Thymus (tissue), 11 donors: ENCODE data around the gene DCUN1D4. TPM values are rescaled to one million over a fixed set of nuclear protein-coding genes. Genes with fewer than 3 reads are reported as not detected.

ENCODE experiments used
- DNase-seq, 9 donors: peaks; one replicate each; pipeline ENCODE4 v3.0.0-alpha.2; 2013; ENCODE audit warnings: low spot score in 9 of 9, low read depth in 6 of 9, missing footprints in 1 of 9
- H3K27ac ChIP-seq, 2 donors: one replicate each; pipeline ENCODE4 v1.5.1; 2013; ENCODE audit warnings: control low read depth in 1 of 2, low read depth in 1 of 2, low read length in 1 of 2, mild to moderate bottlenecking in 1 of 2, moderate library complexity in 1 of 2
- H3K27me3 ChIP-seq, 2 donors: one replicate each; pipeline ENCODE4 v1.5.1; 2013; ENCODE audit warnings: low read length in 1 of 2; ENCODE audit not compliant: control insufficient read depth in 2 of 2, insufficient read depth in 1 of 2
- H3K36me3 ChIP-seq, 2 donors: one replicate each; pipeline ENCODE4 v1.5.1; 2013; ENCODE audit warnings: low read length in 1 of 2, mild to moderate bottlenecking in 1 of 2, moderate library complexity in 1 of 2; ENCODE audit not compliant: control insufficient read depth in 2 of 2, insufficient read depth in 2 of 2
- H3K4me1 ChIP-seq, 2 donors: one replicate each; pipeline ENCODE4 v1.5.1; 2013; ENCODE audit warnings: low read length in 2 of 2; ENCODE audit not compliant: control insufficient read depth in 2 of 2, insufficient read depth in 2 of 2
- H3K4me3 ChIP-seq, 2 donors: one replicate each; pipeline ENCODE4 v1.5.1; 2013; ENCODE audit warnings: low read length in 2 of 2, control low read depth in 1 of 2, mild to moderate bottlenecking in 1 of 2
- H3K9me3 ChIP-seq, 2 donors: one replicate each; pipeline ENCODE4 v1.5.1; 2013; ENCODE audit warnings: low read length in 1 of 2, mild to moderate bottlenecking in 1 of 2; ENCODE audit not compliant: control insufficient read depth in 2 of 2, insufficient read depth in 1 of 2
- WGBS: extraction: QIAGEN DNeasy Blood & Tissue Kit; methylation state at CpG from one replicate; pipeline ENCODE4 v1.1.7; 2013; 5-methylcytosine and 5-hydroxymethylcytosine counted together
- polyA plus RNA-seq: library from polyadenylated mRNA; stranded (reverse); fragments of 200-250 nt; gene quantifications from one replicate; pipeline ENCODE4 v1.2.3, GENCODE V29; 2013
- total RNA-seq: library from RNA; stranded (reverse); fragments of 120-200 nt; gene quantifications from one replicate; pipeline ENCODE4 v1.2.4, GENCODE V29; 2013
- donor health status: healthy.

DCUN1D4 gene
- total and polyA plus RNA-seq, 2 donors: 17.0 to 24.1 TPM

DNA sequence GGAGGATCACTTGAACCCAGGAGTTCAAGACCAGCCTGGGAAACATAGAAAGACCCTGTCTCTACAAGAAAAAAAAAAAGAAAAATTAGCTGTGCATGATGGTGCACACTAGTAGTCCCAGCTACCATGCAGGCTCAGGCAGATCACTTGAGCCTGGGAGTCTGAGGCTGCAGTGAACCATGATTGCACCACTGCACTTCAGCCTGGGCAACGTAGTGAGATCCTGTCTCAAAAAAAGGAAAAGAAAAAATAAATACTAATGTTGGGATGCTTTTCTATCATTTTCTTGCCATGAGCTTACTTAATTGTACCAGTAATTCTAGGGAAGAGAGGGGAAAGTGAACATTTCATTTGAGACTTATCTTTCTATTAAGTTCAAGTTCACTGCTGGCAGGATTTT is 19.8 kb downstream of the DCUN1D4 start:
- H3K9me3 ChIP-seq: no peaks in the 10 kb centered on the region
- H3K27ac ChIP-seq: no peak overlapping the region
- H3K36me3 ChIP-seq: peaks cover 9% of the 10 kb centered on the region in 2 donors
- DNase-seq: no peak
- H3K4me3 ChIP-seq: no peak overlapping the region
- 100% methylated on average over 1 of the region's 1 CpG for WGBS
- H3K4me1 ChIP-seq: no peaks in the 10 kb centered on the region
- H3K27me3 ChIP-seq: no peaks in the 10 kb centered on the region

DNA sequence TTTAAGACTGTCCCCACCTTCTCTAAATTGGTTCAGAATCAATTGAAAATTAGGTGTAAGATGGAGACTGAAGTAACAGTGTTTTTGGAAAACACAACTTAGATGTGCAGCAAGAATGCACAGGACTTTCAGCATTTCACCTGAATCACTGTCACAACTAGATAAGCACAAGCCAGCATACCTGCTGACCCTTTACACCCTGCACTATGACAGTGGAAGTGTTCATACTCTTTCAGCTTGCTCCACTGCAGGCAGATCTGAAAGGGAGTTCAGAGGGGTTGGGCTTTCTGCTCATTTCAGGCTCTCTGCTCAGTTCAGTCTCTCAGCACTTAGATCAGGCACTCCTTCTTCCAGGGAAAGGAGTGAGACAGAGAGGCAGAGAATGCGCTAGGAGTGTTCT is 22.8 kb downstream of the DCUN1D4 start:
- no peaks in the 10 kb centered on the region for H3K4me1 ChIP-seq

DNA sequence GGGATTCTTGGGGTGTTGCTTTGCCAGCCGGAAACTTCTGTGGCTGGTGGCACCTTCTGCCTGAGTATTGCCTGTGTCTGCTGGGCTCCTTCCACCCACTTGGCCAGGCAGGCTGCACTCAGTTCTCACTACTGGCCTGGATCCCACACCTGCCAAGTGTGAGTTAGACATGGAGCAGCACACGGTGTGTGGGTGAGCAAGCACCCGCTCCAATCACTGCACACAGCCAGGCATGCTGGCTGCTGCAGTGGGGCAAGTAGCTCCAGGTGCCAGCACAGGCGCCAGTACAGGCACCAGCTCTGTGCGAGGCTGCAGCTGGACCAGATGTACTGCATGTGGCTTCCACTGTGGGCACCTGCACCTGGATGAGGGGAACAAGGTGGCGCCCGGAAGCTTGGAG is 23.9 kb downstream of the DCUN1D4 start:
- WGBS: 96% methylated on average over 7 of the region's 7 CpGs
- no peak for DNase-seq
- no peaks in the 10 kb centered on the region for H3K27me3 ChIP-seq

More for the DNA sequence above, 22.8 kb downstream of the DCUN1D4 start:
- 100% methylated on average over 1 of the region's 1 CpG for WGBS
- DNase-seq: no peak
- H3K9me3 ChIP-seq: no peaks in the 10 kb centered on the region
- peaks cover 9 to 14% of the 10 kb centered on the region in 2 donors for H3K36me3 ChIP-seq
- no peak overlapping the region for H3K4me3 ChIP-seq
- no peak overlapping the region for H3K27ac ChIP-seq
- no peaks in the 10 kb centered on the region for H3K27me3 ChIP-seq

DNA sequence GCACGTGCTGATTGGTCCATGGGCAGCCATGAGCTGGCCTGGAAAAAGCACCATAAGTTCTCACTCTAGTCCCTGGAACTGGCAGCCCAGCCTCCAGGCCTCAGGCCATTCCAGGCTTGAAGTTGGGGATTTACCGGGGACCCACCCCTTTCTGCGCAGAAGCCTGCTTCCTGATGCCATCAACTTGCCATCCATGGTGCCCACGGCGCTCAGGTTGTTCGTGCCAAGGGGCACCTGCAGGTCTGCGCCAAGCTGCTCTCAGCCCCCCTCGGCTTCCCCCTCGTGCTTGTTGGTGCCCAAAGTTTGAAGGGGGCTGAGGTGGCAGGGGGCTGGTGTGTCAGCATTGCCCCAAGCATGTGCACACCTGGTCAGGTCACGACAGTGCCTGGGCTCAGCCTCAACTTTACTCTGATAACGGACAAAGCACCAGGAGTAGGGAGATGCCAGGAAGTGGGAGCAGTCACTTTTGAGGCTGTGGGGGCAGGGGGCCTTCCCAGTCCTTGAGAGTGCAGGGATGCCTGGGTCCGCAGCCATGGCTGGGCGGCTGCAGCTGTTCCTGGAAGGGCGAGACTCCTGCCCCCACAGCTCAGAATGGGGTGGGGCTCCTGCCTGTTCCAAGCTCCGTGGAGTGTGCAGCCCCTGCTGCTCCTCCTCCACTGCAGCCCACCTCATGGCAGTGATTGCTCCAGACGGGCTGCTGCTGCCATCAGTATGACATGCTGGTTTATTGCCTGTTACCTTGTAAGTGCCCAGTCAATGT is 24.9 kb downstream of the DCUN1D4 start:
- Histone ChIP-seq H3K4me1 (no peaks in the 10 kb centered on the region), H3K36me3 (peaks cover 14 to 23% of the 10 kb centered on the region in 2 donors), H3K27me3 (no peaks in the 10 kb centered on the region), H3K9me3 (no peaks in the 10 kb centered on the region), H3K27ac (no peak overlapping the region), H3K4me3 (no peak overlapping the region)
- 99% methylated on average over 16 of the region's 16 CpGs for WGBS
- DNase-seq: no peak

More for the DNA sequence above, 23.9 kb downstream of the DCUN1D4 start:
- no peaks in the 10 kb centered on the region for H3K4me1 ChIP-seq
- no peak overlapping the region for H3K4me3 ChIP-seq
- H3K9me3 ChIP-seq: no peaks in the 10 kb centered on the region
- peaks cover 9 to 14% of the 10 kb centered on the region in 2 donors for H3K36me3 ChIP-seq
- no peak overlapping the region for H3K27ac ChIP-seq

DNA sequence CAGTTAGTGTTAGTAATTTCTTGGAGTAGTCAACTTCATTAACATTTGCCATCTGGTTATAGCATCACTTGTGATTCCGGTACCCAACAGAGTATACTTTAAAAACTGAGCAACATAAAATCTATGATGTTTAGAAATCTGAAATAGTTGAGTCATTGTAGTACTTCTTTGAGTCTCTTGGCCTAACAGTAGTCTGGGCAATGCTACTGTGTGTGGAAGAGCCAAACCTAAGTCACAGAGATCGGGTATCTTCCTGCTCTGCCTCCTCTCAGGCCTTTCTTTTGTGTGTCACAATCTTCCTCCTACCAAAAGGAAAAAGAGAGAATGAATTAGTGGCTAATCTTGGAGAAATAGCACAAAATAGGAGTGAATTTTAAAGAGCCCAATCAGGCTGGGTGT is 25.5 kb downstream of the DCUN1D4 start:
- DNase-seq: no peak
- H3K9me3 ChIP-seq: no peaks in the 10 kb centered on the region
- no peak overlapping the region for H3K4me3 ChIP-seq
- peaks cover 14 to 26% of the 10 kb centered on the region in 2 donors for H3K36me3 ChIP-seq
- no peaks in the 10 kb centered on the region for H3K27me3 ChIP-seq
- 100% methylated on average over 2 of the region's 2 CpGs for WGBS
- no peak overlapping the region for H3K27ac ChIP-seq
- H3K4me1 ChIP-seq: no peaks in the 10 kb centered on the region

DNA sequence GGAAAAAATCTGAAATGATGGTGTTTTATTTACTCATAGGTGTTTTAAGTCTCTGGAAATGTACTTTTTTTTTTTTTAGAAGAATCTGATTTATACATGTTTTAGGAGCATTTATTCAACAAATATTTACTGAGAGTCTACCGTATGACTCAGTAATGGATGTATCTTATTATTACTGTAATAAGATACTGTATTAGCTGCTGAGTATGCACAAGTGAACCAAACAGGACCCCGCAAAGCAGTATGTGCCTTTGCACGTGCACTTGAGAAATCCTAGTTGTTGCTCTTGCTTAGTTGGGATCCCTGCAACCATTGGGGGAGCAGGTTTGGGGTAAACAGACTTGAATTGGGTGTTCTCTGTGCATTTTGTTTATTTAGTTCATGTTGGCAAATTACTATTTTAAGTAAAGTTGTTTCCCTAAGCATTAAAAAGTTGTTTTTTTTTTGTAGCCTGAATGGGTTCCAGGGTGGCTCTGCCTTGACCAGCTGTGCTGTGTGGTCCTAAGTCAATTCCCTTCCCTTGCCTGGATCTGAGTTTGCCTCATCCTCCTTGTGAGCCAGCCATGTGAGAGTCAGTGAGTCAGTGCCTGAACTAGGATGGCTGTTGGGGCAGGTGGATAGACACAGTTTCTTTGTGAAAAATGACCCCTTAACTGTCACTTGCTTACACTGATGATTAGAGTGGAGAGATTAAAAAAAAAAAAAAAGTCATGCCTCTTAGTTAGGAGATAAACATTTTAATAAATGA is 27.7 kb downstream of the DCUN1D4 start:
- Histone ChIP-seq H3K36me3 (peaks cover 14 to 33% of the 10 kb centered on the region in 2 donors), H3K9me3 (no peaks in the 10 kb centered on the region), H3K4me1 (no peaks in the 10 kb centered on the region), H3K4me3 (no peak overlapping the region), H3K27ac (no peak overlapping the region), H3K27me3 (no peaks in the 10 kb centered on the region)
- WGBS: 97% methylated on average over 3 of the region's 3 CpGs
- DNase-seq: no peak

DNA sequence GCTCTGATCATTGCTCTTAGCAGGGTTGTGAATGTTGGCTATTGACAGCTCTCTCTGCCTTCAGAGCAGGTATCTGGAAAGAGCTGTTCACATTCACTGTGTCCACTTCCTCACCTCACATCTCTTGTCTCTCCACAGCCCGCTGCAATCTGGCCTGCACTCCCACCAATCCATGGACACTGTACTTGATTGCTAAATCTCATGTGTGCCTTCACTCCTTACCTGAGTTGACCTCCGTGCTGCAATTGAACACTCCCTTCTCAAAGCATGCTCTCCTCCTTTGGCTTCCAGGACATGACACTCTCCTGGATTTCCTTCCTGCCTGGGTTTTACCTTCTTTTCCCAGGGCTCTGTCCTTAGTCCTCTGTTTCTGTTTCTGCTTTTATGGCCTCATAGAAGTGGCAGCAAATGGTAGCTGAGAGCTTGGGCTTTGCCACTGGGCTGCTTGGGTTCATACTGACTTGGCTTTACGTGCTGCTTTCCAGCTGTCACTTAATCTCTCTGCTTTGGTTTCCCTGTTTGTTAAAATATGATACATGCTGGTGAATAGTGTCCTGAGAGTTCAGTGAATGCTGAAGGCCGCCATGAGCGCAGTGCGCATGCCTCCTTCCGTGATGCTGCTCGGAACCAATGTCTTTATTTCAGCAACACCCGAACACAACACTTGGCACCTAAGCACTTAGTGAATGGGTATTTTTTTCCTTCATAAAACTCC is 29.5 kb downstream of the DCUN1D4 start:
- no peak for DNase-seq
- H3K4me1 ChIP-seq: no peaks in the 10 kb centered on the region
- peaks cover 6 to 27% of the 10 kb centered on the region in 2 donors for H3K36me3 ChIP-seq
- H3K27me3 ChIP-seq: no peaks in the 10 kb centered on the region
- 93% methylated on average over 9 of the region's 9 CpGs for WGBS
- no peak overlapping the region for H3K27ac ChIP-seq
- no peak overlapping the region for H3K4me3 ChIP-seq
- no peaks in the 10 kb centered on the region for H3K9me3 ChIP-seq

DNA sequence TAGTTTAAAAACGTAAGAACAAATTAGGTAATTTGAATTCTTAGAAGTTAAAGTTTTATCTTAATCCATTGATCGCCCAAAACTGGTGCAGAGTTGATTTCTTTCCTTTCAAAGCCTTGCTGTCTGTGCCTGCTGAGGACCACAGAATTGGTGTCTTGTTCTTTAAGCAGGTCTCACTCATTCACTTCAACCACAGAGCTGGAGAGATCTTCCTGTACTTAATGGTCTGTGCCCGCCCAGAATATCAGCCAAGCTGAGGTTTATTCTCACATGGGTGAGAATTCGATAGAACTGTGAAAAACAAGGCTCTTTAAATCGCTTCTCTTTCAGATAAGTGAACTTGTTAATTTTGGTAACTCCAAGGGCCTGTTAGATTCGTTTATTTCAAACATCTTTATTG is 31.6 kb downstream of the DCUN1D4 start:
- 97% methylated on average over 6 of the region's 6 CpGs for WGBS
- no peak overlapping the region for H3K27ac ChIP-seq
- H3K36me3 ChIP-seq: peaks cover 5 to 19% of the 10 kb centered on the region in 2 donors

DNA sequence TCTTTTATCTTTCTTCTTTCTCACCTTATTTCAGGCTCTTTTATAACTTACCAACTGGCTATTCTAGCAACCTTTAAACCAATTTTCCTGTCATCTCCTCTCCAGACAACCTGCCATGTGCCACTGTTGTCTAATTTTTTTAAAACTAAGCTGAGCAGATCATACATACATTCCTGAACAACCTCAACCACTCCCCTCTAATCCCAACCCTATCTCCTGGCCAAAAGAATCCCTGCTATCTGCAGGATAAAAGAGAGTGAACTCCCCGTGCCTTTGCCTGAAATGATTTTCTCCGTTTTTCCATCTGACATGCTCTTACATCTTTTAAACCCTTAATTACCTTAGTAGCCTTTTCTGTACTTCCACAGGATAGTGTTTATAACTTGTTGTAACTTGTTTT is 35.5 kb downstream of the DCUN1D4 start:
- no peak for DNase-seq
- no peaks in the 10 kb centered on the region for H3K9me3 ChIP-seq
- no peaks in the 10 kb centered on the region for H3K27me3 ChIP-seq
- no peaks in the 10 kb centered on the region for H3K4me1 ChIP-seq
- no peak overlapping the region for H3K27ac ChIP-seq
- H3K36me3 ChIP-seq: peaks cover 0 to 7% of the 10 kb centered on the region in 2 donors
- WGBS: 95% methylated on average over 2 of the region's 2 CpGs
- H3K4me3 ChIP-seq: no peak overlapping the region

More for the DNA sequence above, 31.6 kb downstream of the DCUN1D4 start:
- no peaks in the 10 kb centered on the region for H3K4me1 ChIP-seq
- no peak overlapping the region for H3K4me3 ChIP-seq
- no peaks in the 10 kb centered on the region for H3K27me3 ChIP-seq
- H3K9me3 ChIP-seq: no peaks in the 10 kb centered on the region
- no peak for DNase-seq
